Prostate gland (tissue), 2 donors: ENCODE measurements around the gene LRRC51. TPM values are rescaled to one million over a fixed set of nuclear protein-coding genes. Genes with fewer than 3 reads are reported as not detected.

Experiments
- DNase-seq: peaks from one replicate; pipeline ENCODE4 v3.0.0-alpha.2; 2019; ENCODE audit warnings: low spot score
- H3K27ac ChIP-seq, 2 donors: fragments of 200-600 bp; sonication (generic); 2 replicates each; pipeline ENCODE4 v1.5.1; 2017 to 2019
- H3K27me3 ChIP-seq: fragments of 200-600 bp; sonication (generic); replicated peaks from 2 replicates; pipeline ENCODE4 v1.5.1; 2019; ENCODE audit not compliant: insufficient read depth
- H3K36me3 ChIP-seq, 2 donors: fragments of 200-600 bp; sonication (generic); 1 replicate in 1 of 2; 2 replicates in 1 of 2; pipeline versions ENCODE4 v1.5.1 to v1.8.1; 2017 to 2019
- H3K4me1 ChIP-seq: fragments of 200-600 bp; sonication (generic); replicated peaks from 2 replicates; pipeline ENCODE4 v1.5.1; 2019
- H3K4me3 ChIP-seq, 2 donors: fragments of 200-600 bp; sonication (generic); 2 replicates each; pipeline ENCODE4 v1.5.1; 2017 to 2019
- H3K9me3 ChIP-seq: fragments of 200-600 bp; sonication (generic); 2 replicates; pipeline ENCODE4 v1.5.1; 2017
- CTCF ChIP-seq, 4 experiments: fragments of 200-600 bp in 2 of 4; fragments of 450-650 bp in 2 of 4; sonication (generic) in 2 of 4; IDR thresholded peaks; 1 replicate in 3 of 4; 2 replicates in 1 of 4; pipeline ENCODE4 v1.5.1; 2016 to 2019; ENCODE audit warnings: antibody characterized with exemption in 4 of 4, mild to moderate bottlenecking in 2 of 4, moderate library complexity in 2 of 4
- POLR2A ChIP-seq: fragments of 450-650 bp; IDR thresholded peaks from one replicate; pipeline ENCODE4 v1.6.1; 2016; ENCODE audit warnings: antibody characterized with exemption, mild to moderate bottlenecking
- POLR2AphosphoS5 ChIP-seq: sonication (generic); formaldehyde crosslinking; IDR thresholded peaks from one replicate; pipeline ENCODE4 v1.6.1; 2017; ENCODE audit warnings: antibody characterized with exemption
- WGBS: methylation state at CpG from one replicate; pipeline ENCODE4 v1.1.5; 2018; 5-methylcytosine and 5-hydroxymethylcytosine counted together
- intact Hi-C: fragments of 100-400 bp; cut with DNase I; formaldehyde crosslinking; loops from one replicate; pipeline ENCODE4 v1.14.2; 2022
- total RNA-seq, 2 donors: library from RNA; depleted of rRNA; stranded (reverse); fragments of >200 nt; gene quantifications; one replicate each; pipeline ENCODE4 v1.1.0, GENCODE V29; 2016

LRRC51 gene
- total RNA-seq, 2 donors from 2014 or later: 13.1 to 25.1 TPM

DNA sequence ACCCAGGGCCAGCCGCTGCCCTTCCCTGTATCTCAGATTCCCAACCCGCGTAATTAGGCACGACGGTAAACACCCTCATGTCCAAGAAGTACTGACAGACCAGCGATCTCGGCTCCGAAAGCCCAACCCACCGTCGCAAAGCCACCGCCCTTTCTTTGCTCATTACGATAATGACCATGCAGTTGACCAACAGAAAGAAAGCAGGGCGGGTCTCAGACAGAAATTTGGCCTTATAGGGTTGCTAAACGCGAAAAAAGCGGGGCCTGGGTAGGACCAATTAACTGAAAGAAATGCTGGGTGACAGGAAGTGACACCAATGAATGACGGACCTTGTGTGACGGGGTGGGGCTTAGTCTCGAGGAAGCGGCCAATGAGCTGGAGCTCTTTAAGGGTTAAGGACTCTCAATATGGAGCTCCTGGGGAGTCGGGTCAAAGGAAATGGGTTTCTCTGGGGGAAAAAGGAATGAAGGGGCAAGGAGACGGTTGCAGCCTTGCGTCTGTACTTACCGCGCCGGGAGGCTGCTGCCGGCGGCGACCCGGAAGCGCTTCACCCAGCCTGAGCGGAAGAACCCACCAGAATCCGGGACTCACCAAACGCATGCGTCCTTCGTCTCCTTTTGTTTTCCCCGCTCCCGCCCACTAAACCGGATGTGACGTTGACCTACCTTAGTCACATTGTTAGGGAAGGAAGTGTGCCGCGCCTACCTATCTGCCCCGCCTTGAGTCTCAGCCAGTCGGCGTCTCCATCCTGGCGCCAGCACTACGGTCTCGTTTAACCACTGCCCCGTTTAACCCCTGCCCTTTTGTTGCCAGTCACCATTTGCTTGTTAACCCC, 31.7 kb downstream of the LRRC51 start, which contains the start of gene ANAPC15:
Gene ANAPC15, minus strand, starts transcription at position 553 of the 835 bp plus-strand sequence. CDS start 1,419 bp downstream, outside the sequence.
- intact Hi-C loops: loop anchor here (2.0 to 10.0 kb wide), 2 partner anchors 110 to 322 kb away; partner anchors contain the start of gene CLPB
- peak within 1 kb of the TSS; percentile 99 for H3K27ac ChIP-seq
- H3K4me1 ChIP-seq: peaks cover 4% of the 10 kb centered on the region
- no peaks in the 10 kb centered on the region for H3K27me3 ChIP-seq
- peak; percentile 98 for TF ChIP-seq POLR2A
- peak in 2 of 4 experiments; percentile 28 to 38 for TF ChIP-seq CTCF (IDR thresholded peaks at IDR 0.05)
- peak; percentile 100 for TF ChIP-seq POLR2AphosphoS5
- no peaks in the 10 kb centered on the region for H3K36me3 ChIP-seq
- H3K9me3 ChIP-seq: no peaks in the 10 kb centered on the region
- peak within 1 kb of the TSS; percentile 46 to 66 for H3K4me3 ChIP-seq
- WGBS: under 1% methylated on average over 49 of the region's 49 CpGs
- peak; percentile 99 for DNase-seq

DNA sequence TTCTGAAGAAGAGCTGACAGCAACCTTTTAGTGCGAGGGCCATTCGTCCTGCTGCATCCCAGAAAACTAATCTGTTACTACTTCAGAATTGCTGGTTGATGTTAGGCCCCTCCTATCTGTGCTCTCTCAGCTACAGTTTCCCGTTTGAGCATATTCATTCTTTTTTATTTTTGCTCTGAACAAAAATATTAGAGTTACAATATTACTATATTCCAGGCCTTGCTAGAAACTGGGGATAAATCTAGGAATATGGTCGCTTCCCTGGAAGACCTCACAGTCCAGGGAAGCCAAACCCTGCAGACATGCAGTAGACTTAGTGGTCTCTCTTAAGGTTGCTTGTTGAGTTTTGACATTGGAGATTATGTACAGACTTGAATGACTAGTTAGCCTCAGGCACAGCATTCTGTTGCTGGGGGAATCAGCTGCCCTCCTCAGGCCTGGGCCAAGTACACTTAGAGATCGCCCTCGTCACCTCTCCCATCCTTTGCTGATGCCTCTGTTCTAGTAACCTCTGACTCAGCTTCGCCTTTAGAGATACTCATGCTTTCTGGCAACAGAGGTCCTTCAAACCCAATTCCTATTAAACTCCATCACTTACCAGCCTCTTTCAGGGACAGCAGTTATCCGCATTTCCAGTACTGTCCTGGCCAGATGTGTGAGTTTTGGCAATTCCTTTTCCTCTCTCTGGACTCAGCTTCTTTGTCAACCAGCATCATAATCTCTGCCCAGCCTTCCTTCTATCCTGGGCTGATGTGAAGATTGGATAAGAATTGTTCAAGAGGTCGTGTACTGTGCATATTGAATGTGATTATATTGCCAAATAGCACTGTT, 32.5 kb downstream of the LRRC51 start:
- no peak for TF ChIP-seq POLR2AphosphoS5
- no peak for TF ChIP-seq CTCF (IDR thresholded peaks at IDR 0.05)
- TF ChIP-seq POLR2A: no peak
- WGBS: 62% methylated on average over 9 of the region's 9 CpGs
- no peaks in the 10 kb centered on the region for H3K27me3 ChIP-seq
- no peaks in the 10 kb centered on the region for H3K9me3 ChIP-seq
- intact Hi-C loops: loop anchor here (2.0 to 10.0 kb wide), 2 partner anchors 110 to 322 kb away; partner anchors contain the start of gene CLPB
- H3K4me3 ChIP-seq: peak overlapping the region; percentile 46 to 66
- H3K36me3 ChIP-seq: no peaks in the 10 kb centered on the region
- peak overlapping the region; percentile 99 for H3K27ac ChIP-seq
- H3K4me1 ChIP-seq: peaks cover 4% of the 10 kb centered on the region
- DNase-seq: no peak

GRCh38 chr11:72114570-72114969, 33.9 kb downstream of the LRRC51 start:
- WGBS: 100% methylated on average over 1 of the region's 1 CpG
- H3K36me3 ChIP-seq: no peaks in the 10 kb centered on the region
- no peak overlapping the region for H3K27ac ChIP-seq
- no peak overlapping the region for H3K4me3 ChIP-seq
- TF ChIP-seq POLR2AphosphoS5: no peak
- TF ChIP-seq POLR2A: no peak
- TF ChIP-seq CTCF (IDR thresholded peaks at IDR 0.05): no peak
- H3K27me3 ChIP-seq: no peaks in the 10 kb centered on the region
- intact Hi-C loops: loop anchor here (10.0 kb wide), 1 partner anchor 320 kb away; the partner anchor contains the start of gene CLPB
- no peaks in the 10 kb centered on the region for H3K9me3 ChIP-seq
- no peak for DNase-seq
- peaks cover 4% of the 10 kb centered on the region for H3K4me1 ChIP-seq

- WGBS: 95% methylated on average over 6 of the region's 6 CpGs
- no peaks in the 10 kb centered on the region for H3K27me3 ChIP-seq
- intact Hi-C loops: loop anchor here (10.0 kb wide), 1 partner anchor 319 kb away; the partner anchor contains the start of gene CLPB
- TF ChIP-seq POLR2AphosphoS5: no peak
- TF ChIP-seq POLR2A: no peak
- TF ChIP-seq CTCF (IDR thresholded peaks at IDR 0.05): no peak
- H3K4me1 ChIP-seq: peaks cover 4% of the 10 kb centered on the region
- no peak overlapping the region for H3K4me3 ChIP-seq
- no peaks in the 10 kb centered on the region for H3K9me3 ChIP-seq
- no peak overlapping the region for H3K27ac ChIP-seq
- no peak for DNase-seq
- no peaks in the 10 kb centered on the region for H3K36me3 ChIP-seq
Observed at GRCh38 chr11:72116019-72116755, 35.5 kb downstream of the LRRC51 start.
